Stimulated activated effector memory CD8-positive, alpha-beta T cell treated with anti-CD3 and anti-CD28 coated beads, Interleukin-12 subunit alpha, Interleukin-12 subunit beta, amount 100 ng/mL, for 72 hours (primary cell): ENCODE measurements around the gene XIAP.

ENCODE experiments used
- ATAC-seq: fragments of 150-1000 bp; cut with Tn5 transposase; 2 replicates; pipeline ENCODE4 v1.10.0; 2021
- DNase-seq, 2 donors: peaks; one replicate each; pipeline ENCODE4 v3.0.0; 2021 to 2022; ENCODE audit warnings: low spot score in 2 of 2
- H3K27ac Mint-ChIP-seq: one replicate; pipeline ENCODE4 v1.8.0; 2022; ENCODE audit warnings: mild to moderate bottlenecking, mixed read lengths
- H3K36me3 Mint-ChIP-seq: one replicate; pipeline ENCODE4 v1.8.0; 2022; ENCODE audit warnings: mild to moderate bottlenecking, mixed read lengths
- H3K4me1 Mint-ChIP-seq: one replicate; pipeline ENCODE4 v1.8.0; 2022; ENCODE audit warnings: mixed read lengths
- H3K4me3 Mint-ChIP-seq: one replicate; pipeline ENCODE4 v1.8.0; 2022; ENCODE audit warnings: mild to moderate bottlenecking, mixed read lengths
- H3K9me3 Mint-ChIP-seq: one replicate; pipeline ENCODE4 v1.8.0; 2022; ENCODE audit warnings: mixed read lengths

The XIAP gene

GRCh38 chrX:123962006-123962467 lies 102.2 kb downstream of the XIAP start:
- ATAC-seq (no peak), DNase-seq (no peak)
- peaks cover 66% of the 10 kb centered on the region for H3K36me3 Mint-ChIP-seq
- peak overlapping the region; percentile 99 for H3K27ac Mint-ChIP-seq
- no peaks in the 10 kb centered on the region for H3K9me3 Mint-ChIP-seq
- peak overlapping the region; percentile 90 for H3K4me3 Mint-ChIP-seq
- peaks cover 14% of the 10 kb centered on the region for H3K4me1 Mint-ChIP-seq

GRCh38 chrX:123962794-123963373 lies 103.0 kb downstream of the XIAP start:
- peak overlapping the region; percentile 99 for H3K27ac Mint-ChIP-seq
- H3K36me3 Mint-ChIP-seq: peaks cover 73% of the 10 kb centered on the region
- H3K4me3 Mint-ChIP-seq: peak overlapping the region; percentile 90
- H3K9me3 Mint-ChIP-seq: no peaks in the 10 kb centered on the region
- DNase-seq: peak; percentile 43 to 82
- H3K4me1 Mint-ChIP-seq: peaks cover 14% of the 10 kb centered on the region
- ATAC-seq: peak; percentile 85
